GM21423 (cell line): Measurements from ENCODE around the gene ZNF80.
A peak's percentile ranks its signal among the peaks of the same experiment; 100 is the strongest.

Experiments used
- ATAC-seq: cut with Tn5 transposase; IDR thresholded peaks from one replicate; pipeline ENCODE4 v1.9.1; 2021; ENCODE audit warnings: mild to moderate bottlenecking, moderate library complexity; ENCODE audit not compliant: unreplicated experiment

ZNF80 gene

DNA sequence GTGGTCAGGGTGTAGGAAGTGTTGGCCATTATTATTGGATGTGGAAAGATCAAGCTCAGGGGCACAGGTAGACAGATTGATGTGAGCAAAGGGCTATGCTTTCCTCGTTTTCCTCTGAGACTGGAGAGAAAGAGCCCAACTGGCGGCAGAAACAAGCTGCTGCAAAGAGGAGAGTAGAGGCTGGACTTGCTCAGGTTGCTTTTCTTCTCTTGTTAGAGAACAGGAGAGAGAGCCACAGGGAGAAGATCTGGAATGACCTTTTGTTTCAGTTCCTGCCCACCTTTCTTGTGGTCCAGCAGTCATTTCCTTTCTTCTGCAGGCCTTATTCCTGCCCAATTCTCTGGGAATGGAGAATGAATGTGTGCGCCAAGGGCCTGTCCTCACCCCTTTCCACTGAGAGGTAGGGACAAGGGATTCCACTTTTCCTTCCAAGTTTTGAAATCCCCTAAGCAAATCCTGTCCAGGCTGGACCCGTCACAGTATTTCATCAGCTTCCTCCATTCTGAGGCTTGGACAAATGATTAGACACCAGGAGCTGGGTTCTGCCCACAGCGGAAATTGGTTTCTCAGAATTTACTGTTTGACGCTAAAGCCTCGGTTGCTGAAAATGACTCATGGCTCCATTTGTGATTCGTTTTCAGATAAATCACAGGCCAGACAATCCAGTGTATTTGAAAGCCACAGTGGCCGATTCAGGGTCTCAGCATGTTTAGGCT lies 16.1 kb downstream of the ZNF80 start:
- ATAC-seq, result no peak

DNA sequence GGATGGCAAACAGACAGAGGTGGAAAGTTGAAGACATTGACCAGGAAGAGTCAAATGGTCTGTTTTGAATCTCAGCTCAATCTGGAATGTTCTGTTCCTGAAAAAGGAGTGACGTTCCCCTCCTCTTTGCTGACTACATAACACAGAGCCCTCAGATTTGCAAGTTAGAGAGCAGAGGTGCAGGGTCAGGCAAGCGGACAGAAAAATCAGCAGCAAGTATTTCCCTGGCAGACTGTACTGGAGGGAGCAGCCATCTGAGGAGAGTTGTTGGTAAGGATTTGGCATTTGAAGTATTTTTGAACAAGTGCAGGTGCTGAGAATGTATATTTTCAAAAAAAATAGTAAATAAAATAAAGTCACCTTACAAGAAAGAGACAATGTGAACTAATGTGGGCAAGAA lies 17.6 kb downstream of the ZNF80 start:
- ATAC-seq, result no peak

DNA sequence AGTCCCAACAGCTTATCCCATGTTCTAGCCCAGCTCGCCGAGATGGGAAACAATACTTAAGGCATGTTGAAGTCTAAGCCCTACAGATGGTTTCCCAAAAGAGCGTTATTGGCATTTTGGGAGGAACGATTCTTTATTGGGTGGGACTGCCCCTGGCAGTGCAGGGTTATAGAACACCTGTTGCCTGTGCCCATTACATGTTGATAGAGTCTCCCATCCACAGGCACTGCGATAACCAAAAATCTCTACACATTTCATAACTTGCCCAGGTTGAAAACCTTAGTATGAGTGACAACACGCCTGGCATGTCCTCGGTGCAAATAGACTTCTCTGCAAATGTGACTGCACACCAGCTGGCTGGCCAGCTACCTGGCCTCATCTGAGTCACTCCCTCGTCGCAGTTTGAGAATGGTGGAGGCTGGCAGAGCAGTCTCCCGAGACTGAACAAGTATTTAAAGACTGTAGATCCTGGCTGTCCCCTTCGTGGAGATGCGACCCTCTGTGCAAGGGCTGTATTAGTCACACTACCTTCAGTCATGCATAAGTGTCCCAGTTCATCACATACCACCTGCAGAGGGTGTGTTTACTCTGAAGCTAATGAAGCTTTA lies 18.7 kb downstream of the ZNF80 start:
- no peak for ATAC-seq

DNA sequence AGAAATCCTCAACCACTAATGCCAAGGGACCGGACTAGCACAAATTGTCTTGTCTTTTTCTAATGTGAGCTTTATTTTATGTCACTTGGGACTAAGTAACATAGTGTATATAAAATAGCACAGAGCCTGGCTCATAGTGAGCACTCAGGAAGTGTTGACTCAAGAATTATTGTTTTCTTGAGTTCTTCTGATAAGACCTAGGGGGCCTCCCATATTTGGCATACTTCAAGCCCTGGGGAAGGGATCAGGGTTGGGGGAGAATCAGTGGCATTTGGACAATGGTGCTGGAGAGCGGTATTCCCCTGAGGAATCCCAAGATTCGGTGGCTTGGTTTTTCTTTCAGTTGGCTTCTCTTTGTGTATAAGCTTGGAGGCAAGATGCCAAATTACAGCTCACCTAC lies 19.4 kb downstream of the ZNF80 start:
- no peak for ATAC-seq

DNA sequence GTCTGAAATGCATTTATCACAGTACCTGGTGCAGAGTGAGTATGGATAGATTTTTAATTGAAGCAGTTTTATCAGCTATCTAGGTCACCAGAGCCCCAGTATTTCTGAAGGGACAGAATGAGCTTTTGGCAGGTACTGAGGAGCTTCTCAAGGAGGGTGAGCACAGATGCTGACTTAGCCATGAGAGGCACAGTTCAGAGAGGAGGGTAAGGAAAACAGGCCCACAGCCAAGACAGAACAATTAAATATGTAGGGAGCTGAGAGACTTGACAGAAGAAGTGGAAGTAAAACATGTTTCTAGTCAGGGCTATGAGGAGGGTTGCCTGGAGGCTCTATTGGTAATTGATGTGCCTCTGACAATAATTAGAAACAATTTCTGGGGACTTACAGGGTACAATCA lies 20.1 kb downstream of the ZNF80 start:
- no peak for ATAC-seq

DNA sequence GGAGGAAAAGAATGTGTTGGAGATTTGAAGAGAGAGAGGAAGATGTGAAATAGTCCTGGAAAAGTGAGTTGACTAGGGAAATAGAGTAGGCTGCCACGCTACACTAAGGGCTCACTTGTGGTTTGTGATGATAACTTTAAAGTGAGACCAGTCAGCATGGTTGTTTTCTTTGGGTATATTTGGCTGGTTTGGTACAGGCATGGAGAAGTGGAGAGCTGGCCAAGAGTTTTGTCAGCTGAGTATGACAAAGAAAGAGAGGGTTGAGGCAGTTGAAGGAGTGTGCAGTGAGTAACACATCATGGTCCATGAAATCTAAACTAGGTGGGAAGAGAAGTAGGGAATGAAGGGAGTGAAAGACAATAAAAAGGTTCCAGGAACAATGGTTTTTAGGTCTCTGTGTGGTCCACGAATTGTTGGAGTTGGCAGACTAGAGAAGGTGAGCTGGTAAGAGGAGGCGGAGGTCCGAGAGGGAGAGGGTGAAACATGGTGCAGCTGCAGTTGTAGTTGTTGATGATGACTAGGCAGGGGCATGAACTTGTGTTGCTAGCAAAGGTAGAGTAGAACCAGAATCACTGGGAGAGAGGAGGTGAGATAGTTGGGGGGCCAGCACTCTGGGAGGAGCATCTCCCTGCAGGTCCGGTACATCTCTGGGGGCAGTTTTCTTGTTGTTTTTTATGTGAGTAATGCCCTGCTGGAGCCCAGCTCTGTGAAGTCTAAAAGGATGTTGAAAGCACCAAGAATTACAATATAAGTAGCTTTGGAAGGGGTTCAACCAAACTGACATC lies 21.0 kb downstream of the ZNF80 start:
- ATAC-seq, result no peak

DNA sequence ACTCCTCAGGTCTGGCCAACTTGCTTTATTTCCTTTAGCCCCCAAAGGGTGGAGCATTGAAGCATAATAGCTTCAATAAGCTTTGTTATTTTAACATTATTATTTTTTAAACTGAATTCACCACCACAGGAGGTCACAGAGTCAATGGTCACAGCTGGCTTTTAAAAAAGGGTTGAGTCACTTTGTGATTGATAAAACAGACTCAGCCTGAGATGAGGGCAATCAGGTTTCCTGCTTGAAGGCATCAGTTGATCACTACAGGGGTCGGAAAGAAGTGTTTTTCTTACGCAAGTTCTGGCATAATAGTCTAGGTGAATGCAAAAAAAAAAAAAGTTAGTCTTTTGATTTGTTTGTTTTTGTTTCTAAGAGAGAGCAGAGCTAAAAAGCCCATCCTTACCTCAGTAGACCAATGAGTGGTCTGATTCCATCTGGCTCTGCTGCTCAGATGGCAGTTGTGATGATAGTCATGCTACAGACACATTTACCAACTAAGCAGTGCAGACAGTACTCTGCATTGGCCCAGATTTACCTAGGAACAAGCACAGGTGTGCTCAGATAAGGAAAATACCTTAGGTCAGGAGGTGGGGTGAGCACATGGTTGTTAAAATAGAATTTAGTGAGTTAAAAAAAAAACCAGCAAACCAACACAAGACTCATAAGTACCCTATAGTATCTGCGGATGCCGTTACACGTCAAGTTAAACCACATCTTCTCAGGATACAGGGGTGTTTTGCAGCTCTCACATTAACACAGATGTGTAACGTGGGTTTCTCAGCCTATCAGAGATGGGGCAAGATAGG lies 22.6 kb downstream of the ZNF80 start:
- ATAC-seq, result peak; percentile 22

DNA sequence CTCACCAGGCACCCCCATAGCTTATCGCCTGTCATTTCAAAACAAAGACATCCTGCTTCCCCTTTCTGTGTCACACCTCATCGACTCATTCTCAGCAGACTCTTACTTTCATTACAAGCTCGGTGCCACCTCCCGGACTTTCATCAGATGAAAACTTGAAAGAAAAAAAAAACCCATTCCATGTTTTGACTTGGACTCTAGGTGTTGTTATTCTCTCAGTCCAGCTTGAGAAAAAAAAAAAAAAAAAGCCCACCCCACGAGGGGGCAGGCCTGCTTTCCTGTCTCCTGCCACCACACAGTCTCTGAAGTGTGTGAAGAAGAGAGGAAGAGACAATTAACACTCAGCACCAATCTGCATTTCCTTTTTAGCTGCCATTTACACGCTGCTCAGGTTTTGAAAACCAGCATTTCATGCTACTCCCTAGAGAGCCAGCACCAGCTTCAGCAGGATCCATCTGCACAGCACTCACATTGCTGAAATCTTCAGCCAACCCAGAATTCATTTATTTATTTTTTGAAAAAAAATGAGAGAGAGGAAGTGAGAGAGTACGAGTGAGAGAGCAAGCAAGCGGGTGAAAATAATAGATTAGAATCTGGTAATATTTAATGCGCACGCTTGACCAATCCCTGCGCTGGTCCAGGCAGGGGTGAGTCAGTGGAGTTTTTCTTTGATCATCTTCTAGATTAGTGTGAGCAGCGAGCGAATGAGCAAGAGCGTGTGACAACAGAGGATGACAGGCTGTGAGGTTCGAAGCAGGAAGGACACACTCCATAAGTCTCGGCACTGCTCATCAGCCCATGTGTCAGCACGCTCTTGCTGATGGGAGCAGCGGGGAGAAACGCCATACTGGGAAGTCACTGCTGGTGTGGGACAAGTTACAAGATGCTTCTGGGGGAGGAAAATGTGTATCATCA lies 23.5 kb downstream of the ZNF80 start:
- peak; percentile 73 for ATAC-seq

DNA sequence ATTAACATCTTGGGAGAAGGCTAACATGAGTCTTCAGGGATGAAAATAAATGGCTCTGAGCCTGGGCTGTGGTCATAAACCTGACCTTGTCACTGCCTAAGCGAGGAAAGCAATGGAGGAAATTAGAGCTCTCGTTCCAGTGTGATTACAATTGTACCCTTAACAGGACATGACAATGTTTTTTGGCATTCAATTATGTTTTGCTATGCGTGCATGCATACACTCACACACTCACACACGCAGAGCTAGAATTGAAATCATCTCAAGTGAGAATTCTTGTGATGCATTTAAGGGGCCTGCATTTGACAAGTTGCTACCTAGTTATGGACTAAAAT lies 24.1 kb downstream of the ZNF80 start:
- ATAC-seq, result peak; percentile 2

DNA sequence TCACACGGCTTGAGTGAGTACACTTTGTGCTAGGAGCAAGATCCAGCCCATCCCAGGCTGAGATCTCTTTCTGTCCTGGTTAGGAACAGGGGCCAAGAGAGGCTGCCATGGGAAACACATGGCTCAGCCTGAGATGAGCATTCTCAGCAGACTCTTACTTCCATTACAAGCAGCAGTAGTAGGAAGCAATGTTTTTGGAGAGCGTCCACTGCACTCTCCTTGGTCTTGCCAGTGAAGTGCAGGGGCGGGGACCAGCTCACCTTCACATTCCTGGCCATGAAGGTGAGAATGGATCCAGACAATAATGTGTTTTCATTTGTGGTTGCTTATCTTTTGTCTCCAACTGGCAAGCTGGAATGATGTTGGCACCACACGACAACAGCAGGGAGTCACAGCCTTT lies 24.7 kb downstream of the ZNF80 start:
- ATAC-seq, result no peak

DNA sequence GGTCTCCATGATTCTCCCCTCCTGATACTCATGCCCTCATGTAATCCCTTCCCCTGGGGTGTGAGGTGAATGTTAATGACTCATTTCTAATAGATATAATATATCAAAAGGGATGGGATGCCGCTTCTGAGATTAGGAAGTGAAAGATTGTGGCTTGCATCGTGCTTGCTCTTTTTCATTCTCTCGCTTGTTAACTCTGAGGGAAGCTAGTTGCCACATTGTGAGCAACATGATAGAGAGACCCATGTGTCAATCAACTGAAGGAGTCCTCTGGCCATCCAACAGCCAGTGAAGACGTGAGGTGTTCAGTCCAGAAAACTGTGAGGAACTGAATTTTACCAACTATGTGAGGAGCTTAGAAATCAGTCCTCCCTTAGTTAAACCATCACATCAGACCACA lies 29.6 kb downstream of the ZNF80 start:
- peak; percentile 96 for ATAC-seq

DNA sequence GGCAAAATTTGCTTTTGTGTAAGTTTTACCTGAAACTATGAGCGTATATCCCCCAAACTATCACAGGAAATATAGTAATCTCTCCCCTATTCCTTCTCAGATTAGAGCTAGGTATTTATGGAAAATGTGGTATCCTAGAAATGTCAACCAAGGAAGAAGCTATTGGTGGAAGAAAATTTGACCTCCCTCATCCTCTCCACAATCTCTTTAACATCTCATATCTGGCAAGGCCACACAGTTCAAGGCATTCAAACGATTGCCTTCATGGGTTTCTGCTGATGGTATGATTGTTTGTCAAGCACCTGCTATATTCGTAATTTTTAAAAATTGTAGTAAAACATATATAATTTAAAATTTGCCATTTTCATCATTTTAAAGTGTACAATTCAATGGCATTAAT lies 31.0 kb downstream of the ZNF80 start:
- no peak for ATAC-seq

DNA sequence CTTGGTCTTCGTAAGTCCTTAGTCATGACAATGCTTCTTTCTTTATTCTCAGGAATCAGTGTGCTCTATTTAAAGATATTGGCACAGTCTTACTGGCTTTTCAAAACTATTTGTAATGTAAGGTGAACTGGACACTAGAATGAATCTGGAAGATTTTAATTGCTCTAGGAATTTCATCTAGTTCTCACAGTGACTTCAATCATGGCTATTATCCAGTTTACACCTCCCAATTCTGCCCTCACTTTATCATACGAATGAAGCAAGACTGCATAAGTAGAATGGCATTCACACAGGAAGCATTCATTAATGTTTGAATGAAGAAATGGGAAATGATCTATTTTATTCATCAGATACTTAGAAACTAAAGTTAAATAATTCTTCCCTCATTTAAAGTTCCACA lies 31.8 kb downstream of the ZNF80 start:
- no peak for ATAC-seq

DNA sequence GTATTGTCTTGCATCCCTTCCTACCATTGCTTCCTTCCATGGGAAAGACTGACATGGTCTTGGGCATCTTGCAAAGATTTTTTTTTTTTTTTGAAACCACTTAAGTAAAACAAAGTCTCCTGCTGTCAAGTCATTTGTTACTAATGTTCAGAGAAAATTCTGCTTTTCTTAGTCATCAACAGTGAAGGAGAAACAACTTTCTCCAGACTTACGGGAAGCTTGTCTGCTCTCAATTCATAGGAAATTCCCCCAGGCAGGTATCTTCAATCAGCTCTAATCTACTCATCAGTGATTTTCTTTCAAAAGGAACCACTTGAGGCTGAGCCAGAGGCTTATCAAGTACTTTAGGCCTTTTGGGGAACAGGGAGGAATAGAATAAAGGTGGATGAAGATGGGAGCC lies 42.6 kb downstream of the ZNF80 start:
- no peak for ATAC-seq

DNA sequence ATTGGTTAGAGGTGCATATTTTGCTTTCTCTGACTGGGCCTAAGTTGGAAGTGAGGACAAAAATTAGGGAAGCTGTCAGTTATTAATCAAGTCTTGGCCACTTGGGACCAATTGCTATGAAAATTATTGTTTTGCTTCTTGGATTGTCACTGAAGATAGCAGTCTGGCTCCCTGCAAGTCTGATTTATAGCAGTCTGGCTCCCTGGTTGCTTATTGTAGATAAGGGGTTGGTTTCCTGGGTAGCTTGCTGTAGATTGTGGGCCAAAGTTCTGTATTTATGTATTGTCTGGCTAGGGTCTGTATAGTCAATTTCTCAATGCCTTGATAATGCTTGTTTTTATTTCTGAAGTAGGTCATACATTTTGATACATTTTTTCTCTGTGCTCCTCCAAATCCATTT lies 45.2 kb downstream of the ZNF80 start:
- no peak for ATAC-seq

DNA sequence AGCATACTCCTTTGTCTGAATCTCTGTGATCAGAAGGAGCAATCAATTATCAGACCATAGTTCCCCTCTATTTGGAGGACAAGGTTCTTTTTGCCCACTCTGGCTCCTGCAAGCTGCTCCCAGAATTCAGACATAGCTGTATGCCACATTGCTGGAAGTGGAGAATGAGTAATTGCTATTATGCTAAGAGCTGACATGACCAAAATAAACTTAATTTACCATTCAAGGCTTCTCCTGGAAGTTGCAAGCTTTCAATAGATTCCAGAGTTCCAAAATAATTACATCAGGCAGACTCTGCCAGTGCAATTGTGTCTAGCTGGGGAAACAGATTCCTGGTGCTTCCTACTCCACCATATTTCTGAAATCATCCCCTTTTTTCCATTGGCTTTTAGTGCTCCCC lies 50.9 kb downstream of the ZNF80 start:
- no peak for ATAC-seq
